Natural killer cell (primary cell): ENCODE measurements around the gene SASH3. TPM values are rescaled to one million over a fixed set of nuclear protein-coding genes. Genes with fewer than 3 reads are reported as not detected.

Source experiments
- ATAC-seq, 3 donors: fragments of 150-1000 bp in 2 of 3; fragments of 200-7000 bp in 1 of 3; cut with Tn5 transposase; 1 replicate in 1 of 3; 2 replicates in 2 of 3; pipeline ENCODE4 v1.10.0; 2021; ENCODE audit warnings: mild to moderate bottlenecking in 2 of 3, moderate library complexity in 2 of 3
- DNase-seq, 2 donors: peaks; one replicate each; pipeline versions ENCODE4 v3.0.0 to v3.0.0-alpha.2; 2013 to 2021; ENCODE audit warnings: mixed read lengths in 1 of 2
- H3K27ac ChIP-seq: one replicate; pipeline ENCODE4 v1.5.1; 2013; ENCODE audit warnings: mild to moderate bottlenecking, low read length
- H3K27me3 ChIP-seq: one replicate; pipeline ENCODE4 v1.6.1; 2013; ENCODE audit warnings: low read length; ENCODE audit not compliant: control insufficient read depth, insufficient read depth
- H3K36me3 ChIP-seq: one replicate; pipeline ENCODE4 v1.6.1; 2013; ENCODE audit warnings: low read length; ENCODE audit not compliant: control insufficient read depth, insufficient read depth
- H3K4me1 ChIP-seq: one replicate; pipeline ENCODE4 v1.6.1; 2013; ENCODE audit warnings: low read length; ENCODE audit not compliant: control insufficient read depth, insufficient read depth
- H3K4me3 ChIP-seq: one replicate; pipeline ENCODE4 v1.5.1; 2013; ENCODE audit warnings: low read length
- H3K9me3 ChIP-seq: one replicate; pipeline ENCODE4 v1.6.1; 2013; ENCODE audit warnings: low read length; ENCODE audit not compliant: control insufficient read depth, insufficient read depth
- H3K27ac Mint-ChIP-seq, 2 donors: one replicate each; pipeline ENCODE4 v1.8.0; 2022; ENCODE audit warnings: mild to moderate bottlenecking in 2 of 2, mixed read lengths in 2 of 2, moderate library complexity in 1 of 2
- H3K27me3 Mint-ChIP-seq, 2 donors: one replicate each; pipeline ENCODE4 v1.8.0; 2022; ENCODE audit warnings: low read depth in 2 of 2, mixed read lengths in 2 of 2
- H3K36me3 Mint-ChIP-seq: one replicate; pipeline ENCODE4 v1.8.0; 2022; ENCODE audit warnings: mixed read lengths
- H3K4me1 Mint-ChIP-seq, 2 donors: one replicate each; pipeline ENCODE4 v1.8.0; 2022; ENCODE audit warnings: mixed read lengths in 2 of 2
- H3K4me3 Mint-ChIP-seq: one replicate; pipeline ENCODE4 v1.8.0; 2022; ENCODE audit warnings: mild to moderate bottlenecking, moderate library complexity, mixed read lengths
- H3K9me3 Mint-ChIP-seq, 2 donors: one replicate each; pipeline ENCODE4 v1.8.0; 2022; ENCODE audit warnings: mixed read lengths in 2 of 2
- WGBS: methylation state at CpG from one replicate; pipeline ENCODE4 v1.1.7; 2013; ENCODE audit warnings: missing lambda C conversion rate; ENCODE audit not compliant: insufficient coverage; 5-methylcytosine and 5-hydroxymethylcytosine counted together
- intact Hi-C: fragments of 100-400 bp; cut with micrococcal nuclease; formaldehyde crosslinking; loops from one replicate; pipeline ENCODE4 v1.14.2; 2022
- total RNA-seq, 4 donors: library from RNA; stranded (reverse); fragments of 120-200 nt in 1 of 4; gene quantifications; one replicate each; pipeline versions ENCODE4 v1.2.3 to v1.2.4, GENCODE V29; 2013 to 2022
- TF ChIP-seq, protein P1 (sequence below): fragments of 200-600 bp; IDR thresholded peaks from one replicate; pipeline ENCODE4 v1.8.0; 2022; ENCODE audit warnings: antibody characterized with exemption

Gene SASH3
- total RNA-seq, 3 donors from 2014 or later (not counting 1 experiment from before 2014, with no cell fraction given), result 356 to 403 (median 392) TPM

DNA sequence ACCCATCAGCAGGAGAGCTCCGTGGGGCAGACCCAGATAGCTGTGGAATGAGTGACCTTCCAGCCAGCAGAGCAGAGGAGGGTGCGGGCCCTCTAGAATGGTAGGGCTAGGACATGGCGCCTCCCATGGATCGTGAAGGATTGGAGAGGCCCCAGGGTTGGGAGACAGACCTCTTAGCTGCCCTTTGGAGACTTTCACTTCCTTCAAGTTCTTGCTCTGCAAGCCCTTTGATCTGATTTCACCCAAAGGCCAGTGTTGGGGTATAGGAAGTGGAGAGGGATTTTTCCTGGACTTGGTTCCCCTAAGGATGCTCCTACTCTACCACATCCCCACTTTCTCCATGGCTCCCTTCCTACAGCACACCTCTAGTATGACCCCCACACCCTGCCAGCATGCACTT, 3.0 kb downstream of the SASH3 start:
- 9% methylated on average over 4 of the region's 4 CpGs for WGBS
- H3K36me3 ChIP-seq, result peaks cover 48% of the 10 kb centered on the region
- no peaks in the 10 kb centered on the region for H3K9me3 Mint-ChIP-seq
- peaks cover 79% of the 10 kb centered on the region for H3K4me1 ChIP-seq
- peak overlapping the region; percentile 92 for H3K27ac ChIP-seq
- peak overlapping the region; percentile 92 for H3K4me3 ChIP-seq
- H3K36me3 Mint-ChIP-seq, result peaks cover 9% of the 10 kb centered on the region
- H3K4me1 Mint-ChIP-seq, result peaks cover 65 to 69% of the 10 kb centered on the region in 2 donors
- no peaks in the 10 kb centered on the region for H3K27me3 ChIP-seq
- DNase-seq, result no peak
- H3K27me3 Mint-ChIP-seq, result no peaks in the 10 kb centered on the region
- TF ChIP-seq, protein P1, sequence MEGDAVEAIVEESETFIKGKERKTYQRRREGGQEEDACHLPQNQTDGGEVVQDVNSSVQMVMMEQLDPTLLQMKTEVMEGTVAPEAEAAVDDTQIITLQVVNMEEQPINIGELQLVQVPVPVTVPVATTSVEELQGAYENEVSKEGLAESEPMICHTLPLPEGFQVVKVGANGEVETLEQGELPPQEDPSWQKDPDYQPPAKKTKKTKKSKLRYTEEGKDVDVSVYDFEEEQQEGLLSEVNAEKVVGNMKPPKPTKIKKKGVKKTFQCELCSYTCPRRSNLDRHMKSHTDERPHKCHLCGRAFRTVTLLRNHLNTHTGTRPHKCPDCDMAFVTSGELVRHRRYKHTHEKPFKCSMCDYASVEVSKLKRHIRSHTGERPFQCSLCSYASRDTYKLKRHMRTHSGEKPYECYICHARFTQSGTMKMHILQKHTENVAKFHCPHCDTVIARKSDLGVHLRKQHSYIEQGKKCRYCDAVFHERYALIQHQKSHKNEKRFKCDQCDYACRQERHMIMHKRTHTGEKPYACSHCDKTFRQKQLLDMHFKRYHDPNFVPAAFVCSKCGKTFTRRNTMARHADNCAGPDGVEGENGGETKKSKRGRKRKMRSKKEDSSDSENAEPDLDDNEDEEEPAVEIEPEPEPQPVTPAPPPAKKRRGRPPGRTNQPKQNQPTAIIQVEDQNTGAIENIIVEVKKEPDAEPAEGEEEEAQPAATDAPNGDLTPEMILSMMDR, result no peak
- intact Hi-C loops, result loop anchor here (5.0 kb wide), 2 partner anchors 305 to 385 kb away; partner anchors contain the start of gene AIFM1
- H3K9me3 ChIP-seq, result no peaks in the 10 kb centered on the region
- no peak for ATAC-seq
- H3K4me3 Mint-ChIP-seq, result peak overlapping the region; percentile 67
- H3K27ac Mint-ChIP-seq, result peak overlapping the region; percentile 86 to 98

GRCh38 chrX:129783291-129783713, 3.6 kb downstream of the SASH3 start:
- intact Hi-C loops, result loop anchor here (5.0 kb wide), 2 partner anchors 304 to 384 kb away; partner anchors contain the start of gene AIFM1
- Histone ChIP-seq H3K27me3 (no peaks in the 10 kb centered on the region), H3K4me3 (peak overlapping the region; percentile 92), H3K36me3 (peaks cover 53% of the 10 kb centered on the region), H3K9me3 (no peaks in the 10 kb centered on the region), H3K4me1 (peaks cover 79% of the 10 kb centered on the region), H3K27ac (peak overlapping the region; percentile 92)
- Mint-ChIP-seq H3K27me3 (no peaks in the 10 kb centered on the region), H3K4me3 (peak overlapping the region; percentile 67), H3K4me1 (peaks cover 63 to 69% of the 10 kb centered on the region in 2 donors), H3K27ac (peak overlapping the region; percentile 86 to 98), H3K9me3 (no peaks in the 10 kb centered on the region), H3K36me3 (peaks cover 9% of the 10 kb centered on the region)
- no peak for DNase-seq
- 18% methylated on average over 11 of the region's 11 CpGs for whole genome bisulfite sequencing
- TF ChIP-seq, protein P1, result no peak
- ATAC-seq, result no peak

- DNase-seq, result no peak
- Histone ChIP-seq H3K36me3 (peaks cover 58% of the 10 kb centered on the region), H3K9me3 (no peaks in the 10 kb centered on the region), H3K4me3 (peak overlapping the region; percentile 92), H3K27ac (peak overlapping the region; percentile 92), H3K27me3 (no peaks in the 10 kb centered on the region), H3K4me1 (peaks cover 76% of the 10 kb centered on the region)
- H3K36me3 Mint-ChIP-seq, result peaks cover 9% of the 10 kb centered on the region
- intact Hi-C loops, result loop anchor here (5.0 kb wide), 2 partner anchors 303 to 383 kb away; partner anchors contain the start of gene AIFM1
- H3K4me1 Mint-ChIP-seq, result peaks cover 57 to 70% of the 10 kb centered on the region in 2 donors
- TF ChIP-seq, protein P1, result no peak
- no peak for ATAC-seq
- peak overlapping the region; percentile 67 for H3K4me3 Mint-ChIP-seq
- H3K27me3 Mint-ChIP-seq, result no peaks in the 10 kb centered on the region
- H3K27ac Mint-ChIP-seq, result peak overlapping the region; percentile 86 to 98
- 15% methylated on average over 6 of the region's 7 CpGs for WGBS
- H3K9me3 Mint-ChIP-seq, result no peaks in the 10 kb centered on the region
These were observed 4.6 kb downstream of the SASH3 start for GRCh38 chrX:129784371-129784770.
